ENCODE results near the gene EFCAB14.
A peak's percentile ranks its signal among the peaks of the same experiment; 100 is the strongest.
"Not testable (repeated sequence)": the region's sequence is repeated elsewhere in the genome, so short reads cannot be mapped to it uniquely, and the experiment has no call there.

EFCAB14 gene, protein sequence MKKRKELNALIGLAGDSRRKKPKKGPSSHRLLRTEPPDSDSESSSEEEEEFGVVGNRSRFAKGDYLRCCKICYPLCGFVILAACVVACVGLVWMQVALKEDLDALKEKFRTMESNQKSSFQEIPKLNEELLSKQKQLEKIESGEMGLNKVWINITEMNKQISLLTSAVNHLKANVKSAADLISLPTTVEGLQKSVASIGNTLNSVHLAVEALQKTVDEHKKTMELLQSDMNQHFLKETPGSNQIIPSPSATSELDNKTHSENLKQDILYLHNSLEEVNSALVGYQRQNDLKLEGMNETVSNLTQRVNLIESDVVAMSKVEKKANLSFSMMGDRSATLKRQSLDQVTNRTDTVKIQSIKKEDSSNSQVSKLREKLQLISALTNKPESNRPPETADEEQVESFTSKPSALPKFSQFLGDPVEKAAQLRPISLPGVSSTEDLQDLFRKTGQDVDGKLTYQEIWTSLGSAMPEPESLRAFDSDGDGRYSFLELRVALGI
- long read RNA-seq, donor 1, full-length matches to known transcripts, result 3 of 3 reads
- long read RNA-seq, donor 1, partial matches to known transcripts, result 0 of 3 reads
- long read RNA-seq, donor 1, other reads (novel, unspliced or antisense), result 0 of 3 reads
- long read RNA-seq, donor 2, full-length matches to known transcripts, result 1 of 1 reads
- long read RNA-seq, donor 2, partial matches to known transcripts, result 0 of 1 reads
- long read RNA-seq, donor 2, other reads (novel, unspliced or antisense), result 0 of 1 reads
- long read RNA-seq, donor 3, full-length matches to known transcripts, result 3 of 27 reads
- long read RNA-seq, donor 3, partial matches to known transcripts, result 19 of 27 reads
- long read RNA-seq, donor 3, other reads (novel, unspliced or antisense), result 5 of 27 reads
- long read RNA-seq, donor 4, full-length matches to known transcripts, result 4 of 11 reads
- long read RNA-seq, donor 4, partial matches to known transcripts, result 7 of 11 reads
- long read RNA-seq, donor 4, other reads (novel, unspliced or antisense), result 0 of 11 reads
- long read RNA-seq, donor 5, full-length matches to known transcripts, result 4 of 9 reads
- long read RNA-seq, donor 5, partial matches to known transcripts, result 0 of 9 reads
- long read RNA-seq, donor 5, other reads (novel, unspliced or antisense), result 5 of 9 reads
- long read RNA-seq, donor 6, full-length matches to known transcripts, result 7 of 27 reads
- long read RNA-seq, donor 6, partial matches to known transcripts, result 20 of 27 reads
- long read RNA-seq, donor 6, other reads (novel, unspliced or antisense), result 0 of 27 reads
- long read RNA-seq, donor 7, full-length matches to known transcripts, result 6 of 12 reads
- long read RNA-seq, donor 7, partial matches to known transcripts, result 6 of 12 reads
- long read RNA-seq, donor 7, other reads (novel, unspliced or antisense), result 0 of 12 reads
- long read RNA-seq, donor 8, full-length matches to known transcripts, result 2 of 19 reads
- long read RNA-seq, donor 8, partial matches to known transcripts, result 7 of 19 reads
- long read RNA-seq, donor 8, other reads (novel, unspliced or antisense), result 10 of 19 reads

DNA sequence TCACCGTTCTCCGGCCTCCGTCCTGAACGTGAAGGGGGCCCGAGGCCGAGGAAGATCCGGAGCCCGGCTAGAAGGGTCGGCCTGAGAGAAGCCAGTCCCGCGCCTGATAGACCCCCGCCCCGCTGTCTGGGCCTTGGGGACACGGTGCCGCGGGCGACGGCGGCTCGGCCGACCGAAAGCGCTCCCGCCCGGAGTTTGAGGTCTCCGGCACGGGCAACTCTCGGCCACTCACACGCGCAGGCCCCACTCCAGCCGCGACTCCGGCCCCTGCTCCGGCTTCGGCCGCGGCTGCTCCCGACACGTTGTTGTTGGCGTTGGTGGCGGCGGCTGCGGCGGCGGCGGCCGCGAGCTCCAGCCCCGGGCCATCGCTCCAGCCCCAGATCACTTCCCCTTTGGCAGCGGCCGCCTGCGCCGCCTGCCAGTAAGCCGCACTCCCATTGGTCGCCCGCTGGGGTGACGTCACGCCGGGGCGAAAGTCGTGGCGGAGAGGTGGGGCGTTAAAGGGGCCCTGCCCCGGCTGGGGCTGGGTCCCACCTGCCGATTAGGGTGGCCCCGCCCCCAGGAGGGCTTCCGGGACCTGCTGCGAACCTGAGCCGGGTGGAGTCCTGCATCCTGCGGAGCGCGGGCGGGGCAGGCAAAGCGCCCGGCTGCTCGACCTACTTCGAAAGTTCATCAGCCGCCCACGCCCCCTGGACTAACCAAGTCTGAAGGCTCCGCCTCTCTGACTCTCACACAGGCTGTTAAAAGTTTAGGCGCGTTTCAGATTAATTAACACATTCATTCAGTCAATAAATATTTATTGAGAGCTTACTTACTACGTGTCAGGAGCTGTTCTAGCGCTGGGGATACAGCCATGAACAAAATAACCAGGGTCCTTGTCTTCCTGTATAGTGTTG, at the start of gene EFCAB14:
Gene EFCAB14, minus strand, starts transcription at position 388 of the 896 bp plus-strand sequence. CDS start 1,027 bp downstream, outside the sequence.
- DNase-seq, result peak; percentile 99

DNA sequence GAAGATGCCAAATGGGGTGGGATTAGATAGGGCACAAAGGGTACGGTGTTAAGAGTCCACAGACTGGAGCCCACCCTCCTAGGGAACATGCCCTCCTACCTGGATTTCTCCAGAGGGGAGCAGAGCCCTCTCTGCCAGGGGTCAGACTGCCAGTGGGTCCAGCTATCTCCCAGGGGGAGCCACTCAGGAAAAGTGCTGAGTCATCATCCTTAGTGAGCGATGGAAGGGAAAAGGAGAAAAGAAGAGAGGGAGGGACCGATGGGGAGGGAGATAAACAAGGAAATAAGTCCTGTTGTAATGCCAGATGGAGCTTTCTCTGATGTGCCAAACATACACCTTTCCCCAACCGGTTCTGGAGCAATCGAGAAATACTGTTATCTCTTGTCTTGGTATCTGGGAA, 49.5 kb upstream of the EFCAB14 start:
- no peak for DNase-seq

DNA sequence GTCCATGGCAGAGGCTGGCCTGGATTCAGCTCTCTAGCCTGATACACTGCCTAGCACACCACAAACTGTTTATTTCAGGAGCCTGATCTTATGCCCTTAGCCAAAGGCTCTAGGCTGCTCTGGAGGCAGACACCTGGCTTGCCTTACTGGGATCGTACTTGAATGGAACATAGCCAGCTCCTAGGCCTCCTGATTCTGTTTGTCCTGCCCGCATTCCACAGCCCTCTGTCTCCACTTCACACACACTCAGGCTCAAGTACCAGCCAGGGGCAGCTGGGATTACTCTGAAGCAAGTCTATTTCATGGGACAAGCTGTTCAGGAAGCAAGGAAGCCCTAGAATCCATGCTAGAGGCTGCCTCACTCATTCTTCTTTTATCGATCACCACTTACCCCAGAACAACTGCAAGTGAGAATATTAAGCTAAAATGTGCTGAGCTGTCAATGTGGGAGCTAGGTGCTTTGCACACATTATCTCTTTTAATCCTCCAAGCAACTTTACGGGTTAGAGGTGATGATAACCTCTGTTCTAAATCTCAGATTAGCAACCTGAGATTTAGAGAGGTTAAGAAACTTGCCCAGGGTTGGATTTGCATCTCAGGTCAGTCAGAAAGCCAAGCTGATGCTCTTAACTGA, 48.9 kb upstream of the EFCAB14 start:
- DNase-seq, result no peak

DNA sequence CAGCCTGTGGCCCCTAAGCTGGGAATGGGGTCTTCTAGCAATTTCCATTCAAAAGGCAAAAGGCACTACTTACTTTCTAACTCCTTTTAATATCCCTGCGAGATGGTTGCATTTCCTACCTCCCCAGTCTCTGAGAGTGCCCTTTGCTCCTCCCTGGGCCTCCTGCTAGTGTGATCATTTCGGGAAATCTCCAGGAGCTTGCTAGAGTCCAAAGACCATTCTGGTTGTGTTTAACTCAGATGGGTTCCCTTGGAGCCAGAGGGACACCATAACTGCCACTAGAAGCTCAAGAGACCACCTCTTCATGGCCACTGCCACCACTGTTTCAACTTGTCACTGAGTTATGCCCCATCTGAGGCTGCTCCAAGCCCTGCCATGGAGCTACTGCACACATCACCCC, 45.5 kb upstream of the EFCAB14 start:
- DNase-seq, result no peak

DNA sequence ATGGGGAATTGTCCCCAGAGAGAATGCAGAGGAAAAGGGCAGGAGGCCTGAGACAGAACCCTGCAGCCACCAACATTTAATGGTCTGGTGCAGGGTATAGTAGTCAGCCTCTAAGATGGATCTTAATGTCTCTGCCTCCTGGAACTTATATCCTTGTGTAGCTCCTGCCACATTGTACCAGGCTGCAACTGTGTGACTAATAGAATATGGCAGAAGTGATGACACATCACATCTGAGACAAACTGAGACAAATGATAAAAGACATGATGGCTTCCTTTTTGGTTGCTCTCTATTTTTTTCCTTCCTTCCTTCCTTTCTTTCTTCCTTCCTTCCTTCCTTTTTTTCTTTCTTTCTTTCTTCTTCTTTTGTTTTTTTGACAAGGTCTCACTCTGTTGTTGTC, 42.8 kb upstream of the EFCAB14 start:
- no peak for DNase-seq

DNA sequence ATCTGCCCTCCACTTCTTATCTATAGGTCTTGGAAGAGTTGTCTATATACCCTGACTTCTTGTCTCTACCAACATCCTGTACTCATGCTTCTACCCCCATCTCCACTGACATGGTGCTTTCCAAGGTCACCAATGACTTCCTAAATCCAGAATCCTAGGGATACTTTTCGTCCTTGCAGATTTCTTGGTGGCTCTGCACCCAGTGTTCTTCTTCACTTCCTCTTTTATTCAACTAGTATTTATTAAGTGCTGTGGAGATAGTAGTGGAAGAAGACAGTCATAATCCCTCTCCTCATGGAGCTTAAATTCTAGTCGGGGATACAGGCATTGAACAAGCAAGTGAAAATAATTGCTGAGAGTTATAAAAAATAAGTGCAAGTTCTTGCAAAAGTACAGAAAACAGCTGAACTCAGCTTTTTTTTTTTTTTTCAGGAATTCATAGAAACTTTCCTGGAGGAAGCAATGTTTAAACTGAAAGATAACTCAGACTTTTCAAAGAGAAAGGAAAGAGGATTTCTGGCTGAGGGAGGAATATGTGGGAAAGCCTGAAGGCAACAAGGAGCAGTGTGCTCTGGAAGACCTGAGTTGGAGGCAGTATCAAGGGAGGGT, 41.7 kb upstream of the EFCAB14 start:
- DNase-seq, result no peak

DNA sequence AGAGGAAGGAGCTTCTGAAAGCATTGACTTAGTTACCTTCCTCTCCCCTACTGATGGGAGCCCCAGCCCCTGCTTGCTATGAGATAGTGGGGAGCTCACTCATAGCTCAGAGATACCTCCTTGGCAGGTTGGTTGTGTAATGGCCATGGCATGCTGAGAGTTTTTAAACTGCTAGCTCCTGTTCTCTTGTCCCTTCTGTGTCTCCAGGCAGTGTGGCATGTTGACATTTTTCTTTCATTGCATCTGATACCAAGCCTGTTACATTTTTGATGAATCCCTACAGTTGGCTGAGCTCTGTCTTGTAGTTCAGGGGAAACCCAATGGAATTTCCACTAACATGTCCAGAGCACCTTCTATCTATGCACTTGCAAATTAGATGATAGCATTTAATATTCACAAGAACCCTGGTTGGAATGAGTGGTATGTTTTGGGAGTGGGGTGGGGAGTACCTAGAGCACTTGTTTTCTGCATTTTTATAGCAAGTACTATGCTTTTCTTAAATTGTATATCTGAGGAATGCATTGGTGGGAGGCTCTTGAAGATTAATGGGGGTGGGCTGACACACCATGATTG, 39.1 kb upstream of the EFCAB14 start:
- no peak for DNase-seq

DNA sequence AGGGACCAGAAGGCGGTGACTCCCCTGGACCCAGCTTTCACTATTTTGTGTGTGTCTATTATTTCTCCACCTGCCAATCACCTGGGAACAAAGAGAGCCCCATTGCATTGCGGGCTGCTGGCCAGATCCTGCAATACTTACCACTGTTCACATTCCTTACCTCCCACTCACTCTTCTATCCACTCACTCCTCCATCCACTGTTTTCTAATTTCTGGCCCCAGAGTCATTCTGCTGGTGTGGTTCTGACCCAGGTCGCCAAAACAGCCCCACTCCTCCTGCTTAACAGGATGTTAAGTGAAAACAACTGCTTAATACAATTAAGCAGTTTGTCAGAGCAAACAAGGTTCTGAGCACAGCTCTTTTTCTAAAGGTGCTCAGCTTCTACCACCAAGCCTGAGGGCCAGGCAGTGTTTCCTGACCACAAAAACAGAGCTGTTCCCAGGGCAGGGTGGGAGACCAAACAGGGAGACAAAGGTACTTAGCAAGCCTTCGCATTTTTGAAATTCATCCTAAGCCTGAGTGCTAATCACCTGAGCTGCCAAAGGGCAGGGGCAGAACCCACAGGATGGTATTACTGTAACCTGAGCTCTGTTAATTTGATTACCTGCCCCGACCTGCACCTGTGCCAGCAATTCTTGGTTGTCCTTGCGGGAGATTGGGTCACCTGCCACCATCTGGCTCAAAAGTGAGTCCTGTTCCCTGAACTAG, 38.5 kb upstream of the EFCAB14 start:
- DNase-seq, result peak; percentile 45

DNA sequence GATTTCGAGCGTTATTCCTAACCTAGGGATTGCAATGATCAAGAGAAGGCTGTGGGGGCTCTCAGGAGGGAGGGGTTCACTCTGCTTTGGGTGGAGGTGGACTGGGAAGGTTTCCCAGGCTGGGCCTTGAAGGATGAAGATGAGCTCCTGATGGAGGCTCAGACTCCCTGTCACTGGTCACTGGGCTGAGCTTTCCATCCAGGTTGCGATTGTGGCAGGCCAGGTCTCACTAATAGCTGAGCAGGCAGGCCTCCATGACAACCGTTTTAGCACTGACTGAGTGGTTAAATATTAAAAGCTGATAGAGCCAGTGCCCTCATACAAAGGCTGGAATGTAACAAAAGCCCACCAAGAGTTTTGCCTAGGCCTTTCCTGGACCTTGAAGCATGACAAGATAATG, 36.2 kb upstream of the EFCAB14 start:
- peak; percentile 23 for DNase-seq

DNA sequence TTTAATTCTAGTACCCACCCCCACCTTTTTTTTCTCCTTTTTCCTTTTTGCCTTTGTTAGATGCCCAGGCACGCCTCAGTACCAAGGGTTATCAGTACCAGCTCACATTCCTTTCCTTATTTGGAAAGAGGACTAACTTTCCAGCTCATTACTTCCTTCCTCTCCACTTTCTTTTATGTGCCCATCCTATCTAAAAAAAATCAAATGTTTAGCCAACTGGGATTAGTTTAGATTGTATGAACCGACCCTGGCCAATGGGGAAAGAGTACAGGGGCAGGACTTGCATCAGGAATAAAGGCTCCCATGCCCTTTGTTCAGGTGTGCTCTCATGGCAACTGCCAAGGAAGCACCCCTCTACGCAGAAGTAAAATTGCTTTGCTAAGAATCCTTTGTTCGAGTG, 35.8 kb upstream of the EFCAB14 start:
- DNase-seq, result not testable (repeated sequence)

DNA sequence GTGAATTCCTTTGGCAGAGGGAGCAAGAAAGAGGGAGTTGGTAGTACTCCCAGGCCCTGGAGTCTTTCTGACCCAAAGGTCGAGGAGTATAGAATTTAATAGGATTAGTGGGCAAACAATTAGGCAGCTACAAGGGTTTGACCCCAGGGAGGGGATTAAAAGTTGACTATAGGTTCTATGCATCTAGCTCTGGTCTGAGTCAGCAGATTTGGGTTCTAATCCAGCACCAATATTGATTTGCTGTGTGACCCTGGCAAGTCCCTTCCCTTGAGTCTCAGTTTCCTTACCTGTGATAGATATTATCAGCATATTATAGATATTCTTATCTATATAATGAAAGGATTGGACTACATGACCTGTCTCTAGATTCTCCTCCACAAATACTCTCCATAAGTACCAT, 35.1 kb upstream of the EFCAB14 start:
- no peak for DNase-seq

DNA sequence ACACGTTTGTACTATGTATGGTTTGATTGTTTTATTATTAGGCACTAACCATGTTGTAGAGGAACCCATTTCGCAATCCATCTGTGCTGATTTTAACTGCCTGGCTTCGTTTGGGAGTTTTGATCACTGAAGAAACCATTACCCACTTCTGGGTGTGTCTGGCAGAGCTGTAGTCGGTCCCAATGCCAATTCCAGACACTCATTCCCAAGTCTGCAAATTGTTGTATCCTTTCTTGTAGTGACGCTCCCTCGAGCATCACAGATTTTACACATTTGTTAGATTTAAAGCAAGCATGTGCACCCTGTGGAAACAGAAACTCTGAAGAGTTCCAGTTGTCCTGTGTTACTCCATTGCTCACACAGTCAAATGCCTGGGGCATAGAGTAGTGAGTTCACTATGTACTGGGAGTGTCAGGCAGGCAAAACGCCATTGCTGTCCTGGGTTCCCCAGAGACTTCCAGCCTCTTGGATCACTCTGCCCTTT, 31.0 kb upstream of the EFCAB14 start:
- no peak for DNase-seq

DNA sequence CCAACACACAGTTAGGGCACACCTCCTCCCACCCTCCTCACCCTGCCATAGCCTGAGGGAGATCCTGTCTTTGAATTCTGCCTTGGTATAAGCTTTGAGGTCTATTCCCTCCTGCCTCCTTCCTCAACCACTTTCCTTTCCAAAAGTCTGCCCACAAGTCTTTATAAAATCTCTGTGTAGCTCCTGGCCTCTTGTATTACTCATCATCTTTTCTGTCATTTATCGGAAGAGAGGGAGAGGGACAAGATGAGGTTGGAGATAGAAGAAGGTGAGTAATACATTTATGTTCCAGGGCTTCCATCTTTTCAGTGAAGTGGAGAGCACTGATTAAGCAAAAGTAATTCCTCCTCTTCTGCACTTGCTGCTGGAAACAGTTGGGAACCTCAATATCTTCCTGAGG, 30.5 kb upstream of the EFCAB14 start:
- no peak for DNase-seq

DNA sequence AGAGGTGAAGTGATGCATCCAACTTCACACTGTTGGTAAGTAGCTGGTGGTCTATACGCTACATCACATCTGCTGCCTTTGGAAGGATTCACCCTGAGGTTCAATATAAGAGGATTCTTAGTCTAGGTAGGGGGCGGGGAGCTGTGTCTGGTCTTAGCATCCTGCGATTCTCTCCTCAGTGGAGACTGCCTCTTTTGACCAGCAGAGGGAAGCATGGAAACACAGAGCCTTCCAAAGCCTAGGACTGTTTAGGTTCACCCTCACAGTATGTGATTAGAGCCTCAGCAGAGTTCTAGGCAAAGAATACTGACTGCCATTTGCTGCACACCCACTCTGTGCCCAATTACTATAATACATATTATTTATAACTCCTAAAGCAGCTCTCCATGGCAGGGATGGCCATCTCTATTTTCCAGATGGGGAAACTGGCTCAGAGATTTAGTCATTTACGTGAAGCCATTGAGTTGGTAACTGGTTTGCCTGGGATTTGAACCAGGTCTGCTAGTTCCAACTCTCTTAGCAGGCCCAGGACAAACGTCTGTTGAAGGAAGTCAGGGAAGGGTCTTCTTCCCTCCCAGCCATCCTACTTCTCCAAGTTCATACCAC, 28.9 kb upstream of the EFCAB14 start:
- peak; percentile 23 for DNase-seq

DNA sequence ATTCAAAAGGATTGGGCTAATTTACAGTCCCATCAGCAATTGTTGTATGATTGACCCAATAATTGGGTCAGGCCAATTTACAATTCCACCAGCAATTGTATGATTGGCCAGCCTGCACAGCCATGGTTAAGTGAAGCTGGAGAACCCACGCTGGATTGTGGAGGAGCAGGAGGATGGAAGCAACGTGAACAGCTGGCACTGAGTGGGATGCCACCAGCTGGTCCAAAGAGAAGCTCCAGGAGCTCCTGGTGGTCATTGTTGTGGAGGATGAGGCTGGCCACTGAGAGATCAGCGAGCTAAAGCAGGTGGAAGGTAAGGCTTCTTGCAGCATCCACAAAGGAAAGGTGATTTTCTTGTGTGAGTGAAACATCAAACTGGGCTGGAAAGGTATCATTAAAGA, 23.2 kb upstream of the EFCAB14 start:
- DNase-seq, result no peak

DNA sequence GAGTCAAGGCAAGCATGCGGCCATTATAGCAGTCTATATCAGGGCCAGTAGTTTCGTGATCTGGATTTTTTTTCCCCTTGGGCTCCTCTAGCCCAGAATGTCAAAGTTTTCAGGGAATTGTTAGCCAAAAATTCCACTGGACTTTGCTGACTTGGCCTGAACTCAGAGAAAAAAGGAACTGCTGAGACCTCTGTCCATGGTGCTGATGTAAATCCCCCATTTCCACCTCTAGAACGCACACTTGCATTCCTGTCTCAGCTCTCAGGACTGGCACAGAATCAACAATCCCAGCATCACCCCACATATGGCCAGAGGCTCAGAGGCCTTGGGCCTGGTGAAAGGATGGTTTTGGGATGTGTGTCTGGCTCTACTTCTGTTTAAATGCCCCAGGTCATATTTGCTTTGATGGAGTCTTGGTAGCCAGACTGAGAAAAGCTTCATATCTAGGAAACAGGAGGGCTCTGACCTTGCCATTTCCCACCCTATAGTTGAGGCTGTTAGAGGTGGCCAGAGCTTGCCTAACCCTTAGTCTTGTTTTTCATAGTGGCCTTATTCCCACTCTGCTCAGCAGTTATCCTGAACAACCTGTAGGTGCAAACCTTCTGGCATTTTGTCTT, 16.9 kb upstream of the EFCAB14 start:
- peak; percentile 29 for DNase-seq

DNA sequence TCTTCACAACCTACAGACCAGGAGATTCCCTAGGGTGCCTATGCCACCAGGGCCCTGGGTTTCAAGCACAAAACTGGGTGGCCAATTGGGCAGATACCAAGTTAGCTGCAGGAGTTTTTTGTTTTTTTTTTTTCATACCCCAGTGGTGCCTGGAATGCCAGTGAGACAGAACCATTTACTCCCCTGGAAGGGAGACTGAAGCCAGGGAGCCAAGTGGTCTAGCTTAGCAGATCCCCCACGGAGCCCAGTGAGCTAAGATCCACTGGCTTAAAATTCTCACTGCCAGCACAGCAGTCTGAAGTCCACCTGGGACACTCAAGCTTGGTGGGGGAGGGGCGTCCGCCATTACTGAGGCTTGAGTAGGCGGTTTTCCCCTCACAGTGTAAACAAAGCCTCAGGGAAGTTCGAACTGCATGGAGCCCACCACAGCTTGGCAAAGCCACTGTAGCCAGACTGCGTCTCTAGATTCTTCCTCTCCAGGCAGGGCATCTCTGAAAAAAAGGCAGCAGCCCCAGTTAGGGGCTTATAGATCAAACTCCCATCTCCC, 9.5 kb upstream of the EFCAB14 start:
- DNase-seq, result not testable (repeated sequence)

DNA sequence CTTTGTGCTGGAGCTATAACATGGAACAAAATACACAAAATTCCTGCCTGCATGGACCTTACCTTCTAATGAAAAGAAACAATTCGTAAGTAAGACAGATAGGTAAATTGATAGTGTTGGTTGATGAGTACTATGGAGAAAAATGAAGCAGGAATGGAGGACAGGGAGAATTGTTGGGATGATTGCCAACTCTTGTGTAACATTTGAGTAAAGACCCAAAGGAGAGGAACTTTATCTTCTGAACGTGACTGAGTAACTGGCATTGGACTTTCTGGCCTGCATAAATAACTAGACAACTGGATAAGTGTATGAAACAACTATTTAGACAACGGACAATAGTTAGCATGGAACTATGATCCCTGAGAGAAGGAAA, 6.8 kb upstream of the EFCAB14 start:
- DNase-seq, result no peak

Data from right kidney (tissue), 9 donors.